WI38 (cell line): ENCODE measurements around the gene ZNF185.
A peak's percentile ranks its signal among the peaks of the same experiment; 100 is the strongest.

Experiments used
- H3K4me3 ChIP-seq: 2 replicates; pipeline ENCODE4 v1.5.1; 2011; ENCODE audit warnings: low read depth, mild to moderate bottlenecking, control low read depth, low read length
- TF ChIP-seq, protein P1 (sequence below): IDR thresholded peaks from 2 replicates; pipeline ENCODE4 v1.5.1; 2012; ENCODE audit warnings: low read depth, mild to moderate bottlenecking, control low read depth, low read length

The ZNF185 gene

GRCh38 chrX:152912106-152912505, 14.2 kb downstream of the ZNF185 start:
- no peak overlapping the region for H3K4me3 ChIP-seq
- TF ChIP-seq, protein P1, sequence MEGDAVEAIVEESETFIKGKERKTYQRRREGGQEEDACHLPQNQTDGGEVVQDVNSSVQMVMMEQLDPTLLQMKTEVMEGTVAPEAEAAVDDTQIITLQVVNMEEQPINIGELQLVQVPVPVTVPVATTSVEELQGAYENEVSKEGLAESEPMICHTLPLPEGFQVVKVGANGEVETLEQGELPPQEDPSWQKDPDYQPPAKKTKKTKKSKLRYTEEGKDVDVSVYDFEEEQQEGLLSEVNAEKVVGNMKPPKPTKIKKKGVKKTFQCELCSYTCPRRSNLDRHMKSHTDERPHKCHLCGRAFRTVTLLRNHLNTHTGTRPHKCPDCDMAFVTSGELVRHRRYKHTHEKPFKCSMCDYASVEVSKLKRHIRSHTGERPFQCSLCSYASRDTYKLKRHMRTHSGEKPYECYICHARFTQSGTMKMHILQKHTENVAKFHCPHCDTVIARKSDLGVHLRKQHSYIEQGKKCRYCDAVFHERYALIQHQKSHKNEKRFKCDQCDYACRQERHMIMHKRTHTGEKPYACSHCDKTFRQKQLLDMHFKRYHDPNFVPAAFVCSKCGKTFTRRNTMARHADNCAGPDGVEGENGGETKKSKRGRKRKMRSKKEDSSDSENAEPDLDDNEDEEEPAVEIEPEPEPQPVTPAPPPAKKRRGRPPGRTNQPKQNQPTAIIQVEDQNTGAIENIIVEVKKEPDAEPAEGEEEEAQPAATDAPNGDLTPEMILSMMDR: no peak

DNA sequence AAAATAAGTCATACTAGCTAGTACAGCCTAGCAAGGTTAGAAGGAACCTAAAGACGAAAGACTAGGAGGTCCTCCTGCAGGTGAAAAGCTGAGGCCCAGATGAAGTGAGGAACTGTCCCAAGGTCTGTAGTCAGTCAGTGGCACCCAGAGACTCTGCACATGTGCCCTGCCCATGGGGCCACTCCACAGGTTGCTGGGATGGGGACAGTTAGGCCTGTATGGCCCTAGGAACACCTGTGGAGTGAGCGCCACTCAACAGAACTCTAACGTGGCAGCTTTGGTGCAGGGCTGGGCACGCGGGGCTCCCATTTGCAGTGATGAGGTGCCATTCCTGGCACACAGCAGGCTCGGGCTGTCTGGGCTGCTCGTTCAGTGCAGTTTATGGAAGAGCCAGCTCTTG, 14.8 kb downstream of the ZNF185 start:
- TF ChIP-seq, protein P1: no peak
- no peak overlapping the region for H3K4me3 ChIP-seq

- TF ChIP-seq, protein P1: no peak
- no peak overlapping the region for H3K4me3 ChIP-seq
These were observed 15.5 kb downstream of the ZNF185 start for GRCh38 chrX:152913346-152913745.

GRCh38 chrX:152913910-152914309, 16.0 kb downstream of the ZNF185 start:
- no peak overlapping the region for H3K4me3 ChIP-seq
- TF ChIP-seq, protein P1: no peak

GRCh38 chrX:152915541-152916241, 17.8 kb downstream of the ZNF185 start:
- H3K4me3 ChIP-seq: no peak overlapping the region

DNA sequence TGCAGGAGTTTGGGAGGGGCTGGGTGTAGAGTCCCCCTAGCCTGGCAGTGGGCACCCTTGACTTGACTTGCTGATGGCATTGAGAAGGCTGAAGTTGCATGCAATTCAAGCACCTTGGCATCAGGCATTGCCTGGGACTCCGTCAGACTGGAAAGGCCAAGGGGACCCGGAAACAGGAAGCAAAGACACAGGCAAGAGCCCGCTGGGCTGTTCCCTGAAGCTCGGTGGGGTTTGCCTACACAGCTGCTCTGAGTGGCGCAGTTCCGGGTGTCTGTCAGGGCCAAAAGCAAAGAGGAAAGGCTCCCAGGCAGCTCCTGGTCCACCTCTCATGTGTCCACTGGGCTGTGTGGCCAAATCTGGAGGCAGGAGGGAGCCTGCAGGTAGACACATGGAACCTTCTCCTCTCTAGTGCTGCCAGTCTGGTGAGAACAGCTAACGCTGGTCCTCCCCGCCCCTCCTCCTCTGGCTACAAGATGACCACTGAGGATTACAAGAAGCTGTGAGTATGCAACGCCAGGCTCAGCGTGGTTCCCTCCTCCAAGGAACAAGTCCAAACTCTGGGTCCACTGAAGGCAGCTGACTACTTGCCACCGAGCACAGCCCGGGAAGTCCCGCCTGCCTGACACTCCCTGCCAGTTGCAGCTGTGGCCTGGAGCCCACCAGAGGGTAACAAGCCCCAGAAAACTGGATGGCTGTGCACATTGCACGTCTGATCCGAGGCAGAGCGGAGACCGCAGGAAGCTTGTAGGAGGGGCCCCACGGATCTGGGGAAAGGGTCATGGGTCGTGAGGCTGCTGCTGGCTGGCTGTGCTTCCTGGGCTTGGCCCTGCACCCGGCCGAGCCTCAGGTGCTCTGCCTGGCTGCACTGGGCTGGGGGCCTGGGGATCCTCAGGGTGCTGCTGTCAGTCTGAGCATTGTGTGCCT, 20.1 kb downstream of the ZNF185 start:
- TF ChIP-seq, protein P1: no peak
- no peak overlapping the region for H3K4me3 ChIP-seq

More at GRCh38 chrX:152915541-152916241, 17.8 kb downstream of the ZNF185 start:
- TF ChIP-seq, protein P1: peak; percentile 64

GRCh38 chrX:152918707-152919106, 20.8 kb downstream of the ZNF185 start:
- no peak overlapping the region for H3K4me3 ChIP-seq
- TF ChIP-seq, protein P1: no peak
